Vagina (tissue), 2 donors: ENCODE measurements around the gene TTLL13. TPM values are rescaled to one million over a fixed set of nuclear protein-coding genes. Genes with fewer than 3 reads are reported as not detected.

Experiments
- DNase-seq, 2 donors: peaks; one replicate each; pipeline ENCODE4 v3.0.0-alpha.2; 2017; ENCODE audit errors: extremely low spot score in 2 of 2
- H3K27ac ChIP-seq: fragments of 200-600 bp; sonication (generic); one replicate; pipeline ENCODE4 v1.5.1; 2019
- H3K27me3 ChIP-seq: fragments of 200-600 bp; sonication (generic); one replicate; pipeline ENCODE4 v1.5.1; 2019
- H3K36me3 ChIP-seq, 2 donors: fragments of 200-600 bp; sonication (generic); one replicate each; pipeline ENCODE4 v1.5.1; 2017 to 2019
- H3K4me1 ChIP-seq: fragments of 200-600 bp; sonication (generic); one replicate; pipeline ENCODE4 v1.5.1; 2019
- H3K4me3 ChIP-seq, 2 donors: fragments of 200-600 bp; sonication (generic); 1 replicate in 1 of 2; 2 replicates in 1 of 2; pipeline ENCODE4 v1.5.1; 2016 to 2019
- H3K9me3 ChIP-seq: fragments of 200-600 bp; sonication (generic); one replicate; pipeline ENCODE4 v1.5.1; 2019
- CTCF ChIP-seq, 3 experiments: fragments of 450-650 bp in 2 of 3; fragments of 200-600 bp in 1 of 3; sonication (generic) in 1 of 3; IDR thresholded peaks; one replicate each; pipeline ENCODE4 v1.5.1; 2017 to 2019; ENCODE audit warnings: antibody characterized with exemption in 3 of 3, mild to moderate bottlenecking in 2 of 3, moderate library complexity in 2 of 3
- POLR2A ChIP-seq, 2 donors: fragments of 450-650 bp; IDR thresholded peaks; one replicate each; pipeline ENCODE4 v1.6.1; 2017; ENCODE audit warnings: antibody characterized with exemption in 2 of 2, mild to moderate bottlenecking in 2 of 2, moderate library complexity in 2 of 2
- POLR2AphosphoS5 ChIP-seq, 2 donors: sonication (generic); formaldehyde crosslinking; IDR thresholded peaks; one replicate each; pipeline ENCODE4 v1.9.0; 2017; ENCODE audit warnings: antibody characterized with exemption in 2 of 2, mild to moderate bottlenecking in 2 of 2, low read depth in 1 of 2; ENCODE audit not compliant: insufficient read depth in 1 of 2
- intact Hi-C: fragments of 100-400 bp; cut with DNase I; formaldehyde crosslinking; loops from one replicate; pipeline ENCODE4 v1.15.1; 2023
- total RNA-seq: library from RNA; depleted of rRNA; stranded (reverse); fragments of >200 nt; gene quantifications from one replicate; pipeline ENCODE4 v1.2.3, GENCODE V29; 2016

TTLL13 gene
- total RNA-seq, 1 donor from 2014 or later: not detected

GRCh38 chr15:90207252-90207651 lies 42.1 kb upstream of the TTLL13 start:
- intact Hi-C loops: no loop called here
- Histone ChIP-seq H3K4me1 (peaks cover 77% of the 10 kb centered on the region), H3K4me3 (no peak overlapping the region), H3K27ac (no peak overlapping the region), H3K36me3 (no peaks in the 10 kb centered on the region), H3K27me3 (no peaks in the 10 kb centered on the region), H3K9me3 (no peaks in the 10 kb centered on the region)
- no peak for TF ChIP-seq CTCF (IDR thresholded peaks at IDR 0.05)
- TF ChIP-seq POLR2AphosphoS5 (IDR thresholded peaks at IDR 0.05; ENCODE audit: insufficient read depth in 1 of 2, low read depth in 1 of 2): no peak
- TF ChIP-seq POLR2A (IDR thresholded peaks at IDR 0.05): no peak
- no peak for DNase-seq

GRCh38 chr15:90208356-90208755 lies 41.0 kb upstream of the TTLL13 start:
- peaks cover 77% of the 10 kb centered on the region for H3K4me1 ChIP-seq
- intact Hi-C loops: no loop called here
- DNase-seq: no peak

GRCh38 chr15:90209591-90209990 lies 39.8 kb upstream of the TTLL13 start:
- no peaks in the 10 kb centered on the region for H3K36me3 ChIP-seq
- intact Hi-C loops: no loop called here
- H3K27me3 ChIP-seq: no peaks in the 10 kb centered on the region
- H3K9me3 ChIP-seq: no peaks in the 10 kb centered on the region
- H3K4me1 ChIP-seq: peaks cover 72% of the 10 kb centered on the region
- H3K4me3 ChIP-seq: no peak overlapping the region
- TF ChIP-seq CTCF (IDR thresholded peaks at IDR 0.05): no peak
- TF ChIP-seq POLR2A (IDR thresholded peaks at IDR 0.05): no peak
- no peak for TF ChIP-seq POLR2AphosphoS5 (IDR thresholded peaks at IDR 0.05; ENCODE audit: insufficient read depth in 1 of 2, low read depth in 1 of 2)
- DNase-seq: no peak
- peak overlapping the region; percentile 66 for H3K27ac ChIP-seq

More at GRCh38 chr15:90208356-90208755, 41.0 kb upstream of the TTLL13 start:
- Histone ChIP-seq H3K27me3 (no peaks in the 10 kb centered on the region), H3K36me3 (no peaks in the 10 kb centered on the region), H3K9me3 (no peaks in the 10 kb centered on the region), H3K4me3 (no peak overlapping the region), H3K27ac (no peak overlapping the region)
- no peak for TF ChIP-seq POLR2A (IDR thresholded peaks at IDR 0.05)
- TF ChIP-seq CTCF (IDR thresholded peaks at IDR 0.05): no peak
- TF ChIP-seq POLR2AphosphoS5 (IDR thresholded peaks at IDR 0.05; ENCODE audit: insufficient read depth in 1 of 2, low read depth in 1 of 2): no peak

DNA sequence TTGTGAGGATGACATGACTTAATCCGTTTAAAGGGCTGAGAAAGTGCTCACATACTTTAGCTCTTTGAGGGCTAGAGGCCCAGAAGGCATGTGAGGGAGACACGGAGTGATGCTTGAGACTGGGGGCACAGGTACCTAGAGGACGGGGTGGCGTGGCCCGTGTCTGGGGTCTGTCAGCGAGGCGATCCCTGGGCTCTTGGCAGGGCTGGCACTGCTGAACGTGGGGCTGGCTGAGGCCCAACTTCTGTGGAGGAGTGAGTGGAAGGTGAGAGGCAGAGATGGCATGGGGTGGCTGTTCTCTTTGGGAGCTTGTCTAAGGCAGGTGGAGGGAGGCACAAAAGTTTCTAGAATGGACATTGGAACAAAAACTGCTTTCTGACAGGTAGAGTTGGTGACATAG lies 38.8 kb upstream of the TTLL13 start:
- no peak overlapping the region for H3K4me3 ChIP-seq
- peak overlapping the region; percentile 66 for H3K27ac ChIP-seq

More for the DNA sequence above, 38.8 kb upstream of the TTLL13 start:
- TF ChIP-seq POLR2AphosphoS5 (IDR thresholded peaks at IDR 0.05; ENCODE audit: insufficient read depth in 1 of 2, low read depth in 1 of 2) (no peak), POLR2A (IDR thresholded peaks at IDR 0.05) (no peak), CTCF (IDR thresholded peaks at IDR 0.05) (no peak)
- no peak for DNase-seq
- intact Hi-C loops: no loop called here
- Histone ChIP-seq H3K27me3 (no peaks in the 10 kb centered on the region), H3K9me3 (no peaks in the 10 kb centered on the region), H3K4me1 (peaks cover 64% of the 10 kb centered on the region), H3K36me3 (no peaks in the 10 kb centered on the region)
